ENCODE measurements around the gene PRKCA.

The PRKCA gene

GRCh38 chr17:66441101-66441661, 138.8 kb downstream of the PRKCA start:
- Histone ChIP-seq H3K4me1 (ENCODE audit: control insufficient read depth in 1 of 2, insufficient read depth in 1 of 2, low read depth in 1 of 2, low read length in 1 of 2) (peaks cover 0 to 3% of the 10 kb centered on the region in 2 experiments), H3K36me3 (no peaks in the 10 kb centered on the region), H3K9me3 (no peaks in the 10 kb centered on the region), H3K27me3 (no peaks in the 10 kb centered on the region), H3K4me3 (ENCODE audit: low read depth in 1 of 2, low read length in 1 of 2) (no peak overlapping the region), H3K27ac (no peak overlapping the region)
- TF ChIP-seq CTCF (IDR thresholded peaks at IDR 0.05): no peak

- no peaks in the 10 kb centered on the region for H3K36me3 ChIP-seq
- H3K4me1 ChIP-seq (ENCODE audit: control insufficient read depth in 1 of 2, insufficient read depth in 1 of 2, low read depth in 1 of 2, low read length in 1 of 2): peaks cover 0 to 3% of the 10 kb centered on the region in 2 experiments
- H3K4me3 ChIP-seq (ENCODE audit: low read depth in 1 of 2, low read length in 1 of 2): no peak overlapping the region
- no peaks in the 10 kb centered on the region for H3K9me3 ChIP-seq
- no peaks in the 10 kb centered on the region for H3K27me3 ChIP-seq
- TF ChIP-seq CTCF (IDR thresholded peaks at IDR 0.05): no peak
- H3K27ac ChIP-seq: no peak overlapping the region
These were observed 140.8 kb downstream of the PRKCA start for GRCh38 chr17:66443166-66443565.

- no peaks in the 10 kb centered on the region for H3K27me3 ChIP-seq
- no peak overlapping the region for H3K27ac ChIP-seq
- H3K36me3 ChIP-seq: no peaks in the 10 kb centered on the region
- peaks cover 0 to 3% of the 10 kb centered on the region in 2 experiments for H3K4me1 ChIP-seq (ENCODE audit: control insufficient read depth in 1 of 2, insufficient read depth in 1 of 2, low read depth in 1 of 2, low read length in 1 of 2)
- no peak for TF ChIP-seq CTCF (IDR thresholded peaks at IDR 0.05)
- H3K4me3 ChIP-seq (ENCODE audit: low read depth in 1 of 2, low read length in 1 of 2): no peak overlapping the region
- H3K9me3 ChIP-seq: no peaks in the 10 kb centered on the region
These were observed 141.2 kb downstream of the PRKCA start for GRCh38 chr17:66443606-66444005.

- TF ChIP-seq CTCF (IDR thresholded peaks at IDR 0.05): no peak
- Histone ChIP-seq H3K4me3 (ENCODE audit: low read depth in 1 of 2, low read length in 1 of 2) (no peak overlapping the region), H3K9me3 (no peaks in the 10 kb centered on the region), H3K4me1 (ENCODE audit: control insufficient read depth in 1 of 2, insufficient read depth in 1 of 2, low read depth in 1 of 2, low read length in 1 of 2) (peaks cover 0 to 3% of the 10 kb centered on the region in 2 experiments), H3K27ac (no peak overlapping the region), H3K36me3 (no peaks in the 10 kb centered on the region), H3K27me3 (no peaks in the 10 kb centered on the region)
These were observed 141.6 kb downstream of the PRKCA start for GRCh38 chr17:66444031-66444430.

GRCh38 chr17:66445229-66445628, 142.8 kb downstream of the PRKCA start:
- no peaks in the 10 kb centered on the region for H3K9me3 ChIP-seq
- no peak for TF ChIP-seq CTCF (IDR thresholded peaks at IDR 0.05)
- H3K36me3 ChIP-seq: no peaks in the 10 kb centered on the region
- H3K27ac ChIP-seq: no peak overlapping the region
- no peak overlapping the region for H3K4me3 ChIP-seq (ENCODE audit: low read depth in 1 of 2, low read length in 1 of 2)
- peaks cover 0 to 3% of the 10 kb centered on the region in 2 experiments for H3K4me1 ChIP-seq (ENCODE audit: control insufficient read depth in 1 of 2, insufficient read depth in 1 of 2, low read depth in 1 of 2, low read length in 1 of 2)
- H3K27me3 ChIP-seq: no peaks in the 10 kb centered on the region

GRCh38 chr17:66446419-66446818, 144.0 kb downstream of the PRKCA start:
- no peaks in the 10 kb centered on the region for H3K36me3 ChIP-seq
- no peaks in the 10 kb centered on the region for H3K4me1 ChIP-seq (ENCODE audit: control insufficient read depth in 1 of 2, insufficient read depth in 1 of 2, low read depth in 1 of 2, low read length in 1 of 2)
- no peak overlapping the region for H3K4me3 ChIP-seq (ENCODE audit: low read depth in 1 of 2, low read length in 1 of 2)
- H3K9me3 ChIP-seq: no peaks in the 10 kb centered on the region
- no peak overlapping the region for H3K27ac ChIP-seq
- TF ChIP-seq CTCF (IDR thresholded peaks at IDR 0.05): no peak
- no peaks in the 10 kb centered on the region for H3K27me3 ChIP-seq

Data from neutrophil (primary cell).